EL (cell line): ENCODE results near the gene CARD11.

ENCODE experiments used
- DNase-seq: peaks from one replicate; pipeline ENCODE4 v3.0.0-alpha.2; 2016

Gene CARD11

DNA sequence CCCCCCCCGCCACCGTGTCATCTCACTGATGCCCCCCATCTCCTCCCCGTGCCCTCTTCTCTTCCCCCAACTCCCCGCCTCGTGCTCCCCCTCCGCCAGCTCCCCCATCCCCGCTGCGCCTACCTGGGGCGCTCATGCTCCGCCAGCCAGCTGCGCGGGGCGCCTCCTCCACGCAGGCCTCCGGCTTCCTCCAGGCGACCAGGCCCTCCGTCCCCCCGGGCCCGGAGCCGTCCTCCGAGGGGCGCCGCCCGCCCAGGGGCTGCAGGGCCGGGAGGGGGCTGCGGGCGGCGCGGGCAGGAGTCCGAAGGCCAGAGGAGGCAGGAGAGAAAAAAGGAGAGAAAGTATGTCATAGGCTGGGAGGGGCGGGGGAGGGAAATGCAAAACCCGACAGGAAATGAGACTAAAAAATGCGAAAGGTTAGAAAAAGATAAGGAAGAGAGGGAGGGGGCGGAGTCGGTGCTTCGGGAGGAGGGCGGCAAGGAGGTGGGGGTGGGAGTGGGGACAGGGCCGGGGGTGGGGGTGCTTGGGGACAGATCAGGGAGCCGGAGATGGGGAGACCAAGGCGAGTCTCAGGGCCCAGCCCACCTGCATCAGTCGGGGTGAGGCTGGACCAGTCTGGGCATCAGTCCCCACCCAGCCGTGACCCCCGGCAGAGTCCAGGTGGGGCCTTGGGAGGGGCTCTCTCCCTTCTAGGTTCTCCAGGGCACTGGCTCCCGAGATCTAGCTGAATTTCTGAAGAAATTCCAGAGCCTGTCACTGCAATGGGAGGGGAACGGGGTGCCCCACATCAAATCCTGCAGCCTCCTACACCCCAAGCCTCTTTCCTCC, at the start of gene CARD11:
CARD11 (minus strand) TSS at position 324 of the 828 bp plus-strand sequence. CDS start 85,361 bp downstream, outside the sequence.
- no peak for DNase-seq

DNA sequence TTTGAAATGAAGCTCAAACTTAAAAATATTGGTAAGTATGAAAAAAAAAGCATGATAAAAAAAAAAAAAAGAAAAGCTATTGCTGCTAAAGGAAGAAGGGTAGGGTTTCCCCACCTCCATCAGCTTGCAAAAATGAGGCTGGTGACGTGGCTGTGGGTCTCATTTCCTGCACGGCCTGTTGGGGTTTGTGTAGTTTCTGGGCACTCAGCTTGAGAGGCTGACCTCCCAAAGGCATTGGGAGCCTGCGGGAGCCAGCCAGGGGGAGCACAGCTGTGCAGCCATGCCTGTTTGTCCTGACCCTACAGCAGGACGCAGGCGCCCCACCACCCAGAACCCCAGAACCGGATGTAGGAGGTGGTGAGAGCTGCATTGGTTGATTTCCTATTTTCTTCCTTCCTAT, 48.8 kb upstream of the CARD11 start:
- no peak for DNase-seq

DNA sequence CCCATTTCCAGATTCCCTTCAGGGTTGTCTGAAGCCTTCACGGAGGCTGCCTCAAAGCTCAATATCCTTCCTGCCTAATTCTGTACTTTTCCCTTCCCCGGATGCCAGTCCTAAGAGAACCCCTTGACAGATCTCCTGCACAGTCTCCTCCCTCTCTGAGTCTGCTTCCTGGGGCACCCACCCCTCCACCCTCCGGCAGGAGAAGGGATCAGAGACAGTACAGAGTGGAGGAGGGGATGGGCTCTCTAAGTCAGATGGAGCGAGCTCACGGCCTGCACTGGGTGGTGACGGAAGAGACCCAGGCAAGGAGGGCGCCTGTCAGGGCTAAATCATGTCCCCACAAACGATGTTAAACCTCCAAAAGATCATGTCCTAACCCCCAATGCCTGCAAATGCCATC, 48.0 kb upstream of the CARD11 start:
- no peak for DNase-seq

DNA sequence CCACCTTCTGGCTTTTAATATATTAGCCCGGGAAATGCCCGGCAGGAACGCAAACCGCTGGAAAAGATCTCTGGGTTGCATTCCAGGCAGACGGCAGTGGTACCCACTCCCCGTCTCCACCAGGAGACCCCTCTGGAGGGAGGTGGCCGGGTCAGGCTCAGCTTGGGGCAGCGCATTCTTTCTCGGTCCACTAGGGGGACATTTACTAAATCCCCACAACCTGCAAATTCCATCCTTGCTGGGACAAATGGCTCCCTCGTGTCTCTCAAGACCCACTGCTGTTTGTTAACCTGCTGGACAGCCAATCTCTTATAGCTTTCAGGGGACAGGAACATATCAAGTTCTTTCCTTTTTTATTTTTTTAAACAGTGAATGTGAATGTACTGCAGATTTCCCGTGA, 45.8 kb upstream of the CARD11 start:
- no peak for DNase-seq

DNA sequence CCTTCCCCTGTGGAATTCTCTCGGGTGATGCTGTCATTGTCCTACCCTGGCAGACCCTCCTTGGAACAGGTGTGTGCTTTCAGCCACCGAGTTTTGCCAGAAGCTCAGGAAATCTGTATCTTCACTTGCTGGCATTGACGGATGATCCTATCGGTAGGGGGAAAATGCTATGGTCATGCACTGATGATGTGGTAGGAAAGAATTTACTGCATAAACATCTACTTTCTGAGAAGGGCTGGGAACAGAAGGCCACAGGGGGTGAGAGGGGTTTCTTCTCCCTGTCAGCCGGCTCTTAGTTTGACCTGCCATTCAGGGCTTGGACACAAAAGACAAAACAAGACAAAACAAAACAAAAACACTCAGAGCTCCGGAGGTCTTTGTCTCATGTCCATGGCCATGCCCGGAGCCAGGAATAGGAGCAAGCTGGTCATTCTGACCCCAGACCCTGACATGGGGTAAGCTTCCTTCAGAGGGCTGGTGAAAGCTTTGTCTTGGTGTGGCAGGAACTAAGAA, 43.6 kb upstream of the CARD11 start:
- no peak for DNase-seq

DNA sequence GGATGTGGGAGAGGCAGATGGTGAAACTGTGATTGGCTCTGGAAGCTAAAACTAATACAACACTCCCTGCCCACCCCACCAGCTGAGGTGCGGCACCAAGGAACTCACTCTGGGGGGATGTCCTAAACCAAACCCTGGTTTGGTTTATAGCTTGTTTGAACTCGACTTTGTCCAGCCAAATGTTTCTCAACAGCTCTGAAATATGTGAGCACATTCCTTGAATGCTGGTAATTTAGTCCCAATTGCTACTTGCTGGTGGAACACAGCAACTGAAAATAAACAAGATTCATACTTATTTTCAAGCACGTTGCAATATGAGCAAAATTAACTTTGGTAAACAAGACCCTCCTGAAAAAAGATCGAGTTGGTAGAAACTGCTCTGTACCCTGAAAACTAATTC, 39.7 kb upstream of the CARD11 start:
- DNase-seq: no peak

DNA sequence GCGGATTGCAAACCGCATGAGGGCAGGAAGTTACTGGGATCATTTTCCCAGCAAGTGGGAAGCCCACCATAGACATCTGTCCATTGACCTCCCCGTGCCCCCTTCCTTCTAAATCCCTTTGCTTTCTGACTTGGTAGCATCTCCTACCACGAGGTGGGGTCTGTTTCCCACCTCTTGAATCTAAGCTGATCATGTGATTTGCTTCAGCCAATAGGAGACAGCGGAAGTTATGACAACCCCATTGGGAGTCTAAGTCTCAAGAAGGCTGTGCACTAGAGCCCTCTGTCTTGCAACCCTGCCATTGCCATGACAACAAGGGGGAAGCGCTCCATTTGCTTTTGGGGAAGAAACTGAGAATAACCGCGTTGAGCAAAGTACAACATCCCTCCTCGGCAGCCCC, 39.2 kb upstream of the CARD11 start:
- DNase-seq: no peak

DNA sequence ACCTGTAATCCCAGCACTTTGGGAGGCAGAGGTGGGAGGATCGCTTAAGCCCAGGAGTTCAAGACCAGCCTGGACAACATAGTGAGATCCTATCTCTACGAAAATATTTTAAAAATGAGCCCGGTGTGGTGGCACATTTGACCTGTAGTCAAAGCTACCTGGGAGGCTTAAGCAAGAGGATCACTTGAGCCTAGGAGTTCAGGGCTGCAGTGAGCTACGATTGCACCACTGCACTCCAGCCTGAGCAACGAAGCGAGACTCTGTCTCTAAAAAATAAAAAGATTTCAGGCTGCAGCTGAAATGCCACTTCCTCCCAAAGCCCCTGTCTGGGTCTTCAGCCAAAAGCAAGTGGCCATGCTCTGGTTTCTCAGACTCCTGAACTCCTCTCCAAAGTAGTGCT, 38.7 kb upstream of the CARD11 start:
- no peak for DNase-seq

DNA sequence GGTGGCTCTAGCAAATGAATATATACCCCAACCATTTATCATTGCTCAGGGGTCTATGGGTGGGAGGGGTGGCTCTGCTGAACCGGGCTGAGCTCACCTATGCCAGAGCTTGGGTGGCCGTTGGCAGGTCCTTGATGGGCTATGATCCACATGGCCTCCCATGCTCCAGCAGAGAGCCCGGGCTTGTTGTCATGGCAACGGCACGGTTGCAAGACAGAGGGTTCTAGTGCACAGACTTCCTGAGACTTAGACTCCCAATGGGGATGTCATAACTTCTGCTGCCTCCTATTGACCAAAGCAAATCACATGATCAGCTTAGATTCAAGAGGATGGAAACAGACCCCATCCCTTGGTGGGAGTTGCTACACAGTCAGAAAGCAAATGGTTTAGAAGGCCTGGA, 36.4 kb upstream of the CARD11 start:
- DNase-seq: no peak

DNA sequence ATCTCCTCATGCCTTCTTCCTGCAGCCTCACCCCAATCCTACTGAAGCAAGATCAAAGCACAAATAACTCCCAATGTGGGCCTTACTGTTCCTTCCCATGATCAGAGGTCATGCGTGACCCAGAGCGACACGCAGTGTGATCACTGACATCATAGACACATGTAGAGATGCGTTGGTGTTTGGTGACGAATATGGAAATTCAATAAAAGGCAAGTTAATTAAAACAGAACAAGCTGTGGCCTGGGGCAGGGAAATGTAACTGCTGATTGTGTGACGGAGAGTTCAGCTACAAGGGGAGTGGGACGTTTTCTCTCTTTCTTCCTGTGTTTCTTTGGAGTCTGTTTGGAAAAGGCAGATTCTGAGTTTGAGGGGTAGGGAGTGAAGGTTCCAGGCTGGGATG, 34.8 kb upstream of the CARD11 start:
- no peak for DNase-seq

DNA sequence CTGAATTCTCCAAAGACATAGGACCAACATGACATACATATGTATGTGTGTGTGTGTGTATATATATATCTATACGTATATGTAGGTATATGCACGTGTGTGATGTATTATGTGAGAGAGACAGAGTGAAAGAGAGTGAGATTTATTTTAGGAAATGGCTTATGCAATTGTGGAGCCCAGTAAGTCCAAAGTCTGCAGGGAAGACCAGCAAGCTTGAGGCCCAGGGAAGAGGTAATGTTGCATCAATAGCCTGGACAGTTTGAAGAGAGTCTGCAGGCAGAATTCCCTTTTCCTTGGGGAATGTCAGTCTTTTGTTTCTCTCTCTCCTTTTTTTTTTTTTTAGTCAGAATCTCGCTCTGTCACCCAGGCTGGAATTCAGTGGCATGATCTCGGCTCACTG, 33.0 kb upstream of the CARD11 start:
- no peak for DNase-seq

DNA sequence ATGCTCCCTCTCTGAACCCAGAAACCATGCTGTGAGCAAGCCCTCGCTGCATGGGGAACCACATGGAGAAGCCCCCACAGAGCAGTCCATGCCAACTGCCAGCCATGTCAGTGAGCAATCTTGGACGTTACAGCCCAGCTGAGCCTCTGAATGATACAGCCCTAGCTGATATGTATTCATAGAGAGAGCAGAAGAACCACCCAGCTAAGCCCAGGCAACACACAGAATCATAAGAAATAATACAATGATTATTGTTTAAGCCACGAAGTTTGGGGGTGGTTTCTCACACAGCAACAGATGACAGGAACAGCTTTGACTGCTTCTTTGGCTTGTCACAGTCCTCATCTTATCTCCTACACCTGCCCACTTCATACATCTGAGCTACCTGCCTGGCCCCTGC, 32.5 kb upstream of the CARD11 start:
- no peak for DNase-seq

DNA sequence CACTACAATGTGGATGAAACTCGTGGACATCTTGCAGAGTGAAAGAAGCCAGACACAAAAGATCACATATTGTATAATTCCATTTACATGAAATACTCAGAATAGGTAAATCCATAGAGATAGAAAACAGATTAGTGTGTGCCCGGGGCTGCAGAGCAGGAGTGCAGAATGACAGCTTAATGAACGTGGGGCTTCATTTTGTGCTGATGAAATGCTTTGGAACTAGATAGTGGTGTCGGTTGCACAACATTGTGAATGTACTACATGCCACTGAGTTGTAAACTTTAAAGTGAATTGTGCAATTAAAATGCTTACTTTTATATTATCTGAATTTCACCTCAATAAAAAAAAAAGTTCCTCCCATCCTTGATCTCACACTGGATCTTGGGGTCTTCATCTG, 31.8 kb upstream of the CARD11 start:
- no peak for DNase-seq

DNA sequence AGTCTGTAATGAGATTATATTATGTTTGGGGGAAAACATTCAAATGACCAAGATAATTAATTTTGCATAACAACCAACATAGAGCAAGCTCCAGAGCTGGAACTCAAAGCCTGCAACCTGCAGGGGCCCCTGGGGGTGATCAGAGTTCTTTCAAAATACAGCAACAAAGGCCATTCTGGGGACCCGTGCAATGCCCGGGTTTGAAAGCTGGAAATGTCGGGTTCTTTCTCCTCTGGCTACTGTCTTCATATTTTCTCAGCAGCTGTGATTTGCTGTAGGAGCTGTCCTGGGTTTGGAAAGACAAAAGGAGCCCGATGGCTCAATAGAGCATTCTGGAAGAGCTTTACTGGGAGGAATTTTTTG, 30.8 kb upstream of the CARD11 start:
- DNase-seq: no peak

DNA sequence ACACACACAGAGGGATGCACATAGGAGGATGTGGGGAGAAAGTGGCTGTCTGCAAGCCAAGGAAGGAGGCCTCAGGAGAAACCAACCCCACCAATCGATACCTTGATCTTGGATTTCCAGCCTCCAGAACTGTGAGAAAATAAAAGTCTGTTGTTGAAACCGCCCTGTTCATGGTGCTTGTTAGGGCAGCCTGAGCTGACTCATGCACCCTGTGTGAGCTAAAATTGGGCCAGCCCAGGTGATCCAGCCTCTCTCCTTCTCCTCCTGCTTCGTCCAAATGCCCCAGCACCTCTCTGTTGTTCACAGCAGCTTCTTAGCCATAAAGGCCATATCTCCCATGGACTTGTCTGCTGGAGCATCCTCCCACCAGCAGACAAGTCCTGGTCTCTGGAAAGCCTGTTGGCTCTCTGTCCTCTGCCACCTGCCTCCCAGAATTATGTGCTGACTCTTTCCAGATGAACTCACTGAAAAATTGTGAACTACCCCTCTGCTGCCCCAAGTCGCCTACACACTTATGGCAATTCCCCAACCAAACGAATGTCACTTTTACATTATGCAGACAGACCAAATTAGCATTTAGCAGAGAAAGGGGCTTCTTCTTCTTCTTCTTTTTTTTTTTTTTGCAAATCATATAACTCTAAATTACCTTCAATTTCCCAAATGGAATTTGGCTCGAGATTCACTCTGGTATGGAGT, 30.2 kb upstream of the CARD11 start:
- no peak for DNase-seq

DNA sequence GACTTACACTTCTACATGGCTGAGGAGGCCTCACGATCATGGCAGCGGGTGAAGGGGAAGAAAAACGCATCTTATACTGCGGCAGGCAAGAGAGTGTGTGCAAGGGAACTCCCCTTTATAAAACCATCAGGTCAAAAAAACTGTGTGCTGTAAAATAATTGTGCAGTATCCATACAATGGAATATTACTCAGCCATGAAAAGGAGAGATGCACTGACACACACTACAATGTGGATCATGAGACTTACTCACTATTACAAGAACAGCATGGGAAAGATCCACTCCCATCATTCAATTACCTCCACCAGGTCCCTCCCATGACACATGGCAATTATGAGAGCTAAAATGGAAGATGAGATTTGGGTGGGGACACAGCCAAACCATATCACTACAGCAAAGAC, 27.2 kb upstream of the CARD11 start:
- DNase-seq: no peak

DNA sequence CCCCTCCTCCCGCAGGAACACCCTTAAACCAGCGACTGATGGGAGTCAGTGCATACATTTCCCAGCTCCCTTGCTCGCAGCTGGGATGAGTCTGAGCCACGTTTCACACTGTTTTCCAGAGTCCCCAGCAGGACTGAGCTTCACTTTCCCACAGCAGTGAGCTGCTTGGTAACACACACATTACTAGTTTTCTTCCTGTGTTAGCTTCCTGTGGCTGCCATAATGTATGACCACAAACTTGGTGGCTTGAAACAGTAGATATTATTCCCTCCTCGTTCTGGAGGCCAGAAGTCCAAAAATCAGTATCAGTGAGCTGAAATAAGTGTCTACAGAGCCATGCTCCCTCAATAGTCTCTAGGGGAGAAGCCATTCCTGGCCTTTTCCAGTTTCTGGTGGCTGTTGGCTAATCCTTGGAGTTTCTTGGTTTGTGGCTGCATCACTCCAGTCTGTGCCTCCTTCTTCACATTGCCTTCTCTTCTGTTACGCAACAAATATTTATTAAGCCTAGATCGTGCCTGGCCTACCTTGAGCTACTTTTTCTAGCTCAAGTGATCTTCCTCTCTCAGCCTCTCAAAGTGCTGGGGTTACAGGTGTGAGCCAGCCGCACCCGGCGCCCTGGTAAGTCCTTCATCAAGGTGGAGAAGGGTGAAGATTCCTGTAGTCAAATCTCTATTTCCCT, 26.2 kb upstream of the CARD11 start:
- no peak for DNase-seq

DNA sequence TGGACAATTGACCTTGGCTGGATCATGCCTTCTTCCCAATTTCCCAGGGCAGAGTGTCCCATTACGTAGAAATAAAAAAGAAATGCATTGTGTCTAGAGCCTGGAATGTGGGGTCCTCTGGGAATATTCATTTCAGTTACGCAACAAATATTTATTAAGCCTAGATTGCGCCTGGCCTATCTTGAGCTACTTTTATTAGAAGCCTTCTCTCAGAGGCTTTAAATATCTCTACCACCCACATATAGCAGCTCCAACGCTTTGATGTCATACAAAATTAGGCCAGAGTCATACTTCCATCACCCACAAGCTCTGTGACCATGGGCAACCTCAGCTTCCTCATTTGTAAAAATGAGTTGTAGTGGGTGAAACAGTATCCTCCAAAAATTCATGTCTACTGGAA, 24.9 kb upstream of the CARD11 start:
- no peak for DNase-seq

DNA sequence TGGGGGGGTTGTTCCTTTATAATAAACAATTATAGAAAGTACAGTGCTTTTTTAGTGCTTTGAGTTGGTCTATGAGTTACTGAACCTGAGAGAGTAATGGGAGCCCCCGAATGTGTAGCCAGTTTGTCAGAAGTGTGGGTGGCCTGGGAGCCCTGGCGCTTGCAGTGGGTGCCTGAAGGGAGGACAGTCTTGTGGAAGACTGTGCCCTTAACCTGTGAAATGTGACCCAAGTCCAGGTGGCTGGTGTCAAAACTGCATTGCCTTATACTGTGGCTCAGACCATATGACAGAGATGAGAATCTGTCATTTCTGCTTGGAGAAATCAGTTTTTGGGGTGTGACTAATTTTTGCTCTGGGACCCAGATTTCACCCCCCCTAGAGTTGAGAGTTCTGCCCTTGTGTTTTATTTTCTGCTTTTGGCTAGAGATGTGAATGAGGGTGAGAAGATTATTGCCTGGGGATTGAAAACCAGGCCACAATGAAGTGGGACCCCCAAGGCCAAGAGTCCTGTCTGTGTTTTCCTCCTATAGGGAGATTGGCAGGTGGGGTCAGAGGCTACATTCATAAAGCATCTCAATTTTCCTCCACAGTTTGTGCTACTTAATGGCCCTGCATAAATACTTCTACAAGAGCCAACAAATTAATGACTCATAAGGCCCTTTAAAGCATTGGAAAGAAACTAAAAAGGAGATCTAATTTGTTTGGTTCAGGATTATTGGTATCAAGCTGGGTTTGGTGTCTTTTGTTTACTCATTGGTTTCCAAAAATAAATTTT, 24.1 kb upstream of the CARD11 start:
- DNase-seq: no peak

DNA sequence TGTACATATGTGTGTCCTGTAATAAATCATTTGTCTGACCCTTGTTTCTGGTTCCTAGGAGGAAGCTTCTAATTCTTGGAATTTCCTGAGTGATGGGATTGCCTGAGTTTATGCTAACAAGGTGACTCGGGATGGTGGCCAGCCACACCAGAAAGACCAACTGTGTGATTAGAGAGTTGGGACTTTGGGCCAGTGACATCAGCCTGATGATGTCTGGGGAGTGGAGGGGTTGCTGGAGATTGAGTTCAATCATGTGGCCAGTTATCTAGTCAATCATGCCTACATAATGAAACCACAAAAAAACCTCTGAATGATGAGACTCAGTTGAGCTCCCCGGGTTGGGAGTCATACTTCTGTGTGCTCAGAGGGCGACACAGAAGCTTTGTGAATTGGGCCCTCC, 23.5 kb upstream of the CARD11 start:
- no peak for DNase-seq

DNA sequence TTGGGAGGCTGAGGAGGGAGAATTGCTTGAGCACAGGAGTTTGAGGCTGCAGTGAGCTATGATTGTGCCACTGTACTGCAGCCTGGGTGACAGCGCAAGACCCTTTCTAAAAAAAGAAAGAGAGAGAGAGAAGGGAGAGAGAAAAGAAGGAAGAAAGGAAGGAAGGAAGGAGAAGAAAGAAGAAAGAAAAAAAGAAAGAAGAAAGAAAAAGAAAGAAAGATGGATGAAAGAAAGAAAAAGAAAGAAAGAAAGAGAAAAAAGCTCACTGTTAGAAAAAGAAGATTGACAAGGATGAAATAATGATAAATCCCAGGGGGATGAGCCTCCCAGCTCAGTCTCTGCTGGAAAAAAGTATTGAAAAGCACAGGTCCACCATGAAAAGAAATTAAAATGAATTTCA, 22.8 kb upstream of the CARD11 start:
- no peak for DNase-seq

DNA sequence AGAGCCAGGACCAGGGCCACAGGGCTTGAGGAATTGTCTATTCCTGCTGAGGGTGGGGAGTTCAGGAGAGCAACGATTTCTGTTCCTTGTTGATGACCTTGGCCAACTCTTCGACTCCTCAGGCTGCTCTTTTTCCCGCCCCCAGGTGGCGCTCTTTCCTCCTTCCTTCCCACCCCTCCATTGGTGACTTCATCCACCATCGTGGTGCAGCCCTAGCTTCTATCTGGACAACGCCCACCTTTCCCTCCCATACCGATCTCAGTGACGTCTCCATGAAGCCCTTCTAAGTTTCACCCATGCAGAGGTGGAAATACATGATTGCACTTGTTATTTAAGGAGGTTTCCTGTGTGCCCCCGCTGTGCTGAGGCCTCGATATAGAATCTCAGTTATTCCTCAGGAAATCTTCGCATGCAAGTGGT, 22.1 kb upstream of the CARD11 start:
- no peak for DNase-seq

DNA sequence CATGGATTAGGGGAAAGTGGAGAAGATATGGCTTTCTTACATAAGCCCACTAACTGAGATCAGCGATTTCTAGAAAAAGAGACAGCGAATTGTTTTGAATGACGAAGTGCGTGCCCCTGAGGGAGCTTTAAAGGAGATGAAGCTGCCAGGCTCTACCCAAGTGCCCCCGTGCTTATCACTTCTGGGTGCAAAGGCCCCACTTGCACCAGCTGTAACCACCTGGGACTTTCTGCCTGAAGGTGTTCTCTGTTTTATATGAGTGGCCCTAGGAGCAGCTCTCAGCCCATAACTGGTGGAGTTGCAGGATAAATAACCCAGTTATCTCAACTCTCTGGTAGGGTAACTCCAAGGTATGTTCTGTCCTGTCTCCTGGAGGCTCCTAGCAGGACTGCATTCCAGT, 20.4 kb upstream of the CARD11 start:
- DNase-seq: no peak
